Coronary artery (tissue), 2 donors: ENCODE results near the gene COBL.

Experiments used
- DNase-seq: peaks from one replicate; pipeline ENCODE4 v3.0.0-alpha.2; 2017; ENCODE audit warnings: low spot score
- H3K27ac ChIP-seq, 2 donors: fragments of 200-600 bp; sonication (generic); one replicate each; pipeline ENCODE4 v1.5.1; 2016 to 2019
- H3K4me3 ChIP-seq: fragments of 200-600 bp; sonication (generic); 2 replicates; pipeline ENCODE4 v1.5.1; 2016; ENCODE audit warnings: mild to moderate bottlenecking, moderate library complexity
- TF ChIP-seq, protein P1 (sequence below): fragments of 200-600 bp; sonication (generic); IDR thresholded peaks from one replicate; pipeline ENCODE4 v1.5.1; 2019; ENCODE audit warnings: antibody characterized with exemption

The COBL gene

DNA sequence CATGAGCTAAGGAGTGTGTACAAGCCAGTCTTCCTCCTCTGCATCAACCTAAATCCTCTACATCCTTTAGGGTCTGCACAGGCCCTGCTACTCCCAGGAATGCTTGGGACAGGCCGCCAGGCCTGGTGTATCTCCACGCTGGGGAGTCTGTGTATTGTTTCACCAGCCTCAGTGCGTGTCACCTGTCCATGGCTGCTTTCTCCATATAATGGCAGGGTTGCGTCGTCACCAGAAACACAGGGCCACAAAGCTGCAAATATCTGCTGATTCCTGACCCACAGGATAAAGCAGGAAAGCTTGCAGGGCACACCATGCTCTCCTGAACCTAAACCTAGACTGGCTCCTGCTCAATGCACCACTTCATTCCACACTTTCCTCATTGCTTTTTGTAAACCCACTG is 45.6 kb downstream of the COBL start:
- H3K4me3 ChIP-seq = no peak overlapping the region
- TF ChIP-seq, protein P1, sequence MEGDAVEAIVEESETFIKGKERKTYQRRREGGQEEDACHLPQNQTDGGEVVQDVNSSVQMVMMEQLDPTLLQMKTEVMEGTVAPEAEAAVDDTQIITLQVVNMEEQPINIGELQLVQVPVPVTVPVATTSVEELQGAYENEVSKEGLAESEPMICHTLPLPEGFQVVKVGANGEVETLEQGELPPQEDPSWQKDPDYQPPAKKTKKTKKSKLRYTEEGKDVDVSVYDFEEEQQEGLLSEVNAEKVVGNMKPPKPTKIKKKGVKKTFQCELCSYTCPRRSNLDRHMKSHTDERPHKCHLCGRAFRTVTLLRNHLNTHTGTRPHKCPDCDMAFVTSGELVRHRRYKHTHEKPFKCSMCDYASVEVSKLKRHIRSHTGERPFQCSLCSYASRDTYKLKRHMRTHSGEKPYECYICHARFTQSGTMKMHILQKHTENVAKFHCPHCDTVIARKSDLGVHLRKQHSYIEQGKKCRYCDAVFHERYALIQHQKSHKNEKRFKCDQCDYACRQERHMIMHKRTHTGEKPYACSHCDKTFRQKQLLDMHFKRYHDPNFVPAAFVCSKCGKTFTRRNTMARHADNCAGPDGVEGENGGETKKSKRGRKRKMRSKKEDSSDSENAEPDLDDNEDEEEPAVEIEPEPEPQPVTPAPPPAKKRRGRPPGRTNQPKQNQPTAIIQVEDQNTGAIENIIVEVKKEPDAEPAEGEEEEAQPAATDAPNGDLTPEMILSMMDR = no peak
- DNase-seq = no peak
- no peak overlapping the region for H3K27ac ChIP-seq

- Histone ChIP-seq H3K4me3 (no peak overlapping the region), H3K27ac (no peak overlapping the region)
- TF ChIP-seq, protein P1 = no peak
- no peak for DNase-seq
Measured at GRCh38 chr7:51269911-51270310, 46.7 kb downstream of the COBL start.

- TF ChIP-seq, protein P1 = no peak
- no peak for DNase-seq
- H3K4me3 ChIP-seq = no peak overlapping the region
- no peak overlapping the region for H3K27ac ChIP-seq
Measured at GRCh38 chr7:51269321-51269720, 47.3 kb downstream of the COBL start.

DNA sequence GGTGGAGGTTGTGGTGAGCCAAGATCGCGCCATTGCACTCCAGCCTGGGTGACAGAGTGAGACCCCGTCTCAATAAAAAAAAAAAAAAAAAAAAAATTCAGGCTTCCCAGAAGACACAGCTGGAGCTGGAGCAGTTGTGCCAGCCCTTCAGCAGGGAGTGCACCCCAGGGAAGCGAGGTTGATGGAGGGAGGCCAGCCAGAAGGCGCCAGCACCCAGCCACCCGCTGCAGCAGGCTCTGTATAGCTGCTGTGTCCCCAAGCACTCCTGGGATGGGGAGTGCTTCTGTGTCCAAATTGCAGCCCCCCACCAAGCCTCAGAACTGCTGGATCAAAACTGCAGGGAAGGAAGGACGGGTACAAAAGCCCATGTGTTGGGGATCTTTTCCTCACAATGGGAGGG is 47.8 kb downstream of the COBL start:
- TF ChIP-seq, protein P1 = no peak
- no peak for DNase-seq
- Histone ChIP-seq H3K4me3 (no peak overlapping the region), H3K27ac (no peak overlapping the region)

DNA sequence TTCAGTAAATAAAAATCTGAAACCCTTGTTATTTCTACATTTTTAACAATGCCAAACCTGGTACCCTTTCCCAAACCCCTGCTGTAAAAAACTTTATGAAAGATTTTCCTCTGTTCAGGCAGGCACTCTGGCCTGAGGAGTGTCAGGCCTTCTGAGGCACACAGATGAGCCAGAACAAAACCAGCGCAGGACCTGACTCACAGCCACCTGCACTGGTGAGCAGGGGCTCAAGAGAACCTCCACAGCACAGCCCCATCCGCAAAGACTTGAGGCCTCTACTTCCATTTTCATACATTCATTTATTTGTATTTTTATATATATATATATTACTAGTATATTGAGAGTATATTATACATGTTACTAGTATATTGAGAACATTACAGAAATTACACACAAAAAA is 49.4 kb downstream of the COBL start:
- Histone ChIP-seq H3K27ac (no peak overlapping the region), H3K4me3 (no peak overlapping the region)
- DNase-seq = no peak
- TF ChIP-seq, protein P1 = no peak

DNA sequence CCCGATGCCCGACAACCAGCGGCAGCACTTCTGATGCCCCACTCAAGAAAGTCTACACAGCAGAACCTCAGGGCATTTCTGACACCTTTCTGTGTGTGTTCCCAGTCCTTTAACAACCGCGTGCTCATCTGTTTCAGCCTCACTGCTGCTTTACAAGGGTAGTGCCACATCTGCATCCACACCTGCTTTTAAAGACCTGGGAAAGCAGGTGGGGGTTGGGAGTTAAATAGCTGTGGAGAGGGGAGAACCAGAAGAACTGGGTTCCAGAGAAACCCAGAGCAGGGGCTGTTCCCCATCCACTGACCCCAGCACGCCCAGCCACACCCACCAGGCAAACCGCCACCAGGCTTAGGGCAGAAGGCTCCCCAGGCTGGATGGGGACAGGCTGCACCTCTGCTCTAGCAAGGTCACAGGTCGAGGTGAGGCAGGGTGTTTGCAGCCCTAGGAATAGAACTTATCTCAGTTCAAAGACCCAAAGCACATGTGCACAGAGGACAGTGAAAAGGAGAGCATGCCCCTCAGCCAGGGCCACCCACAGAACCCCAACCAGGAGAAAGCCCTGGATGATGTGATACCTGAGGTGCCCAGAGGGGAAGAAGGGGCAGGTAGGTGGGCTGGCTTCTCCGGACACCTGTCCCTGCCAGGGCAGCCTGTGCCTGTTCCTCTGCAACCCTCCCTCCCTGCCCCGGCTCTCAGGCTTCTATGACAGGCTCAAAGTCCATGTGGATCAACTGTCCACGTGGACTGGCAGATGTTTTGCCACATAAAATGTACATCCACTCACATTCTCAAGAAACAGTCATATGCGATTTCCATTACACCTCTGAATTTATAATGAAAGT is 51.3 kb downstream of the COBL start:
- no peak overlapping the region for H3K4me3 ChIP-seq
- no peak overlapping the region for H3K27ac ChIP-seq
- no peak for DNase-seq
- TF ChIP-seq, protein P1 = no peak
